Prostate gland (tissue), 2 donors: ENCODE results near the gene STXBP6. TPM values are rescaled to one million over a fixed set of nuclear protein-coding genes. Genes with fewer than 3 reads are reported as not detected.

Experiments
- DNase-seq: peaks from one replicate; pipeline ENCODE4 v3.0.0-alpha.2; 2019; ENCODE audit warnings: low spot score
- H3K27ac ChIP-seq, 2 donors: fragments of 200-600 bp; sonication (generic); 2 replicates each; pipeline ENCODE4 v1.5.1; 2017 to 2019
- H3K27me3 ChIP-seq: fragments of 200-600 bp; sonication (generic); replicated peaks from 2 replicates; pipeline ENCODE4 v1.5.1; 2019; ENCODE audit not compliant: insufficient read depth
- H3K36me3 ChIP-seq, 2 donors: fragments of 200-600 bp; sonication (generic); 1 replicate in 1 of 2; 2 replicates in 1 of 2; pipeline versions ENCODE4 v1.5.1 to v1.8.1; 2017 to 2019
- H3K4me1 ChIP-seq: fragments of 200-600 bp; sonication (generic); replicated peaks from 2 replicates; pipeline ENCODE4 v1.5.1; 2019
- H3K4me3 ChIP-seq, 2 donors: fragments of 200-600 bp; sonication (generic); 2 replicates each; pipeline ENCODE4 v1.5.1; 2017 to 2019
- H3K9me3 ChIP-seq: fragments of 200-600 bp; sonication (generic); 2 replicates; pipeline ENCODE4 v1.5.1; 2017
- CTCF ChIP-seq, 4 experiments: fragments of 200-600 bp in 2 of 4; fragments of 450-650 bp in 2 of 4; sonication (generic) in 2 of 4; IDR thresholded peaks; 1 replicate in 3 of 4; 2 replicates in 1 of 4; pipeline ENCODE4 v1.5.1; 2016 to 2019; ENCODE audit warnings: antibody characterized with exemption in 4 of 4, mild to moderate bottlenecking in 2 of 4, moderate library complexity in 2 of 4
- POLR2A ChIP-seq: fragments of 450-650 bp; IDR thresholded peaks from one replicate; pipeline ENCODE4 v1.6.1; 2016; ENCODE audit warnings: antibody characterized with exemption, mild to moderate bottlenecking
- POLR2AphosphoS5 ChIP-seq: sonication (generic); formaldehyde crosslinking; IDR thresholded peaks from one replicate; pipeline ENCODE4 v1.6.1; 2017; ENCODE audit warnings: antibody characterized with exemption
- WGBS: methylation state at CpG from one replicate; pipeline ENCODE4 v1.1.5; 2018; 5-methylcytosine and 5-hydroxymethylcytosine counted together
- intact Hi-C: fragments of 100-400 bp; cut with DNase I; formaldehyde crosslinking; loops from one replicate; pipeline ENCODE4 v1.14.2; 2022
- total RNA-seq, 2 donors: library from RNA; depleted of rRNA; stranded (reverse); fragments of >200 nt; gene quantifications; one replicate each; pipeline ENCODE4 v1.1.0, GENCODE V29; 2016

STXBP6 gene
- total RNA-seq, 2 donors from 2014 or later: 12.4 to 32.3 TPM

GRCh38 chr14:24818058-24818822, 231.7 kb downstream of the STXBP6 start:
- TF ChIP-seq POLR2AphosphoS5 (peak; percentile 38), POLR2A (no peak), CTCF (IDR thresholded peaks at IDR 0.05) (no peak)
- WGBS: 43% methylated on average over 15 of the region's 15 CpGs
- Histone ChIP-seq H3K4me3 (no peak overlapping the region), H3K27ac (peak overlapping the region; percentile 46 to 56), H3K9me3 (no peaks in the 10 kb centered on the region), H3K36me3 (no peaks in the 10 kb centered on the region), H3K27me3 (no peaks in the 10 kb centered on the region), H3K4me1 (peaks cover 19% of the 10 kb centered on the region)
- no peak for DNase-seq
- intact Hi-C loops: loop anchor here (5.0 kb wide), 1 partner anchor 224 kb away; no protein-coding TSS in a partner anchor

GRCh38 chr14:24817212-24818057, 232.5 kb downstream of the STXBP6 start:
- Histone ChIP-seq H3K4me1 (peaks cover 23% of the 10 kb centered on the region), H3K36me3 (no peaks in the 10 kb centered on the region), H3K4me3 (no peak overlapping the region), H3K9me3 (no peaks in the 10 kb centered on the region), H3K27me3 (no peaks in the 10 kb centered on the region), H3K27ac (peak overlapping the region; percentile 46 to 56)
- 39% methylated on average over 11 of the region's 11 CpGs for WGBS
- TF ChIP-seq CTCF (IDR thresholded peaks at IDR 0.05): peak in 3 of 4 experiments; percentile 23 to 26 (median 24)
- no peak for TF ChIP-seq POLR2A
- TF ChIP-seq POLR2AphosphoS5: no peak
- no peak for DNase-seq
- intact Hi-C loops: loop anchor here (5.0 kb wide), 1 partner anchor 225 kb away; no protein-coding TSS in a partner anchor

- no peak overlapping the region for H3K4me3 ChIP-seq
- H3K9me3 ChIP-seq: no peaks in the 10 kb centered on the region
- H3K27ac ChIP-seq: peak overlapping the region; percentile 21 to 56
- H3K4me1 ChIP-seq: peaks cover 29% of the 10 kb centered on the region
- intact Hi-C loops: loop anchor here (5.0 kb wide), 1 partner anchor 225 kb away; no protein-coding TSS in a partner anchor
- TF ChIP-seq CTCF (IDR thresholded peaks at IDR 0.05): no peak
- TF ChIP-seq POLR2AphosphoS5: no peak
- TF ChIP-seq POLR2A: no peak
- WGBS: 52% methylated on average over 3 of the region's 3 CpGs
- H3K27me3 ChIP-seq: no peaks in the 10 kb centered on the region
- no peak for DNase-seq
- no peaks in the 10 kb centered on the region for H3K36me3 ChIP-seq
These were observed 233.1 kb downstream of the STXBP6 start for GRCh38 chr14:24816929-24817211.

- H3K4me3 ChIP-seq: no peak overlapping the region
- no peak for DNase-seq
- intact Hi-C loops: loop anchor here (5.0 kb wide), 1 partner anchor 226 kb away; no protein-coding TSS in a partner anchor
- peak overlapping the region; percentile 21 to 56 for H3K27ac ChIP-seq
- H3K27me3 ChIP-seq: no peaks in the 10 kb centered on the region
- 33% methylated on average over 5 of the region's 5 CpGs for WGBS
- peaks cover 32% of the 10 kb centered on the region for H3K4me1 ChIP-seq
- no peaks in the 10 kb centered on the region for H3K9me3 ChIP-seq
- no peak for TF ChIP-seq POLR2AphosphoS5
- no peak for TF ChIP-seq POLR2A
- TF ChIP-seq CTCF (IDR thresholded peaks at IDR 0.05): no peak
- no peaks in the 10 kb centered on the region for H3K36me3 ChIP-seq
These were observed 233.7 kb downstream of the STXBP6 start for GRCh38 chr14:24816011-24816928.
